Prostate gland (tissue), 2 donors: Measurements from ENCODE around the gene DTX4. TPM values are rescaled to one million over a fixed set of nuclear protein-coding genes. Genes with fewer than 3 reads are reported as not detected.

Experiments used
- DNase-seq: peaks from one replicate; pipeline ENCODE4 v3.0.0-alpha.2; 2019; ENCODE audit warnings: low spot score
- H3K27ac ChIP-seq, 2 donors: fragments of 200-600 bp; sonication (generic); 2 replicates each; pipeline ENCODE4 v1.5.1; 2017 to 2019
- H3K27me3 ChIP-seq: fragments of 200-600 bp; sonication (generic); replicated peaks from 2 replicates; pipeline ENCODE4 v1.5.1; 2019; ENCODE audit not compliant: insufficient read depth
- H3K36me3 ChIP-seq, 2 donors: fragments of 200-600 bp; sonication (generic); 1 replicate in 1 of 2; 2 replicates in 1 of 2; pipeline versions ENCODE4 v1.5.1 to v1.8.1; 2017 to 2019
- H3K4me1 ChIP-seq: fragments of 200-600 bp; sonication (generic); replicated peaks from 2 replicates; pipeline ENCODE4 v1.5.1; 2019
- H3K4me3 ChIP-seq, 2 donors: fragments of 200-600 bp; sonication (generic); 2 replicates each; pipeline ENCODE4 v1.5.1; 2017 to 2019
- H3K9me3 ChIP-seq: fragments of 200-600 bp; sonication (generic); 2 replicates; pipeline ENCODE4 v1.5.1; 2017
- CTCF ChIP-seq, 4 experiments: fragments of 200-600 bp in 2 of 4; fragments of 450-650 bp in 2 of 4; sonication (generic) in 2 of 4; IDR thresholded peaks; 1 replicate in 3 of 4; 2 replicates in 1 of 4; pipeline ENCODE4 v1.5.1; 2016 to 2019; ENCODE audit warnings: antibody characterized with exemption in 4 of 4, mild to moderate bottlenecking in 2 of 4, moderate library complexity in 2 of 4
- POLR2A ChIP-seq: fragments of 450-650 bp; IDR thresholded peaks from one replicate; pipeline ENCODE4 v1.6.1; 2016; ENCODE audit warnings: antibody characterized with exemption, mild to moderate bottlenecking
- POLR2AphosphoS5 ChIP-seq: sonication (generic); formaldehyde crosslinking; IDR thresholded peaks from one replicate; pipeline ENCODE4 v1.6.1; 2017; ENCODE audit warnings: antibody characterized with exemption
- WGBS: methylation state at CpG from one replicate; pipeline ENCODE4 v1.1.5; 2018; 5-methylcytosine and 5-hydroxymethylcytosine counted together
- intact Hi-C: fragments of 100-400 bp; cut with DNase I; formaldehyde crosslinking; loops from one replicate; pipeline ENCODE4 v1.14.2; 2022
- total RNA-seq, 2 donors: library from RNA; depleted of rRNA; stranded (reverse); fragments of >200 nt; gene quantifications; one replicate each; pipeline ENCODE4 v1.1.0, GENCODE V29; 2016

The DTX4 gene
- total RNA-seq, 2 donors from 2014 or later = 6.9 to 10.7 TPM

DNA sequence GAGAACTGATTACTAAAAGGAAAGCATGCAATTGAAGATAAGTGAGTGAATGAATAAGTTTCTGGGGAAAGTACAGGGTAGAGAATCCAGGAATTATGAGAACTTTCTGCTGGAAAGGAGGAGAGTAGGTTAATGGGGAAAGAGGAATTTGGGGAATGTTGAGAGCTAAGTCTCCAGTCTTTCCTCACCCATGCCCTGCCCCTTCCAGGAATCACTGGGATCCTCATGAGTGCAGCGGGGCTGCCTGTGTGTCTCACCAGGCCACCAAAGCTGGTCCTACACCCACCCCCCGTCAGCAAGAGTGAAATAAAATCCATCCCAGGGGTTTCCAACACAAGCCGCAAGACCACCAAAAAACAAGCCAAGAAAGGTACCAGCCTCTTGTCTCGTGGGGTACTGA, 17.0 kb downstream of the DTX4 start:
- Histone ChIP-seq H3K9me3 (no peaks in the 10 kb centered on the region), H3K27ac (no peak overlapping the region), H3K27me3 (no peaks in the 10 kb centered on the region), H3K36me3 (no peaks in the 10 kb centered on the region), H3K4me1 (no peaks in the 10 kb centered on the region), H3K4me3 (no peak overlapping the region)
- intact Hi-C loops = no loop called here
- WGBS = 90% methylated on average over 4 of the region's 4 CpGs
- DNase-seq = no peak
- TF ChIP-seq POLR2AphosphoS5 (no peak), CTCF (IDR thresholded peaks at IDR 0.05) (no peak), POLR2A (no peak)

DNA sequence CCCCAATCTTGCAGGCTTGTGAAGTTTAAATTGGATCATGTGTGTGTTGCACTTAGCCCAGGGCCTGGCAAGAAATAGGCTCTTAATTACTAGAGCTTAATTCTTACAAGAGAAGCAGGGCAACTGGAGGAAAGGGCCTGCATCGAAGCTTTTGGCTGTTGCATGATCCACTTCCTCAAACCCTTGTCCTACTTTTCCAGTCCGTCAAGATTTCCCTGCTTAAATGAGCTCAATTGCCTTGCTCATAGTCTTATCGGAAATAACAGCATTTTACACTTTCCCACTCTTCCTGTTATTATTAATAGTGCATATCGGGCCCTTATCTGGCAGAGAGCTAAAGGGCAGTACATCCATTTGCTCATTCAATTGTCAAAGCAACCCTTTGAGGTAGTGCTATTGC, 18.1 kb downstream of the DTX4 start:
- Histone ChIP-seq H3K27me3 (no peaks in the 10 kb centered on the region), H3K27ac (no peak overlapping the region), H3K9me3 (no peaks in the 10 kb centered on the region), H3K4me3 (no peak overlapping the region), H3K36me3 (no peaks in the 10 kb centered on the region), H3K4me1 (no peaks in the 10 kb centered on the region)
- DNase-seq = no peak
- 45% methylated on average over 4 of the region's 4 CpGs for WGBS
- intact Hi-C loops = no loop called here
- TF ChIP-seq CTCF (IDR thresholded peaks at IDR 0.05) (no peak), POLR2A (no peak), POLR2AphosphoS5 (no peak)

DNA sequence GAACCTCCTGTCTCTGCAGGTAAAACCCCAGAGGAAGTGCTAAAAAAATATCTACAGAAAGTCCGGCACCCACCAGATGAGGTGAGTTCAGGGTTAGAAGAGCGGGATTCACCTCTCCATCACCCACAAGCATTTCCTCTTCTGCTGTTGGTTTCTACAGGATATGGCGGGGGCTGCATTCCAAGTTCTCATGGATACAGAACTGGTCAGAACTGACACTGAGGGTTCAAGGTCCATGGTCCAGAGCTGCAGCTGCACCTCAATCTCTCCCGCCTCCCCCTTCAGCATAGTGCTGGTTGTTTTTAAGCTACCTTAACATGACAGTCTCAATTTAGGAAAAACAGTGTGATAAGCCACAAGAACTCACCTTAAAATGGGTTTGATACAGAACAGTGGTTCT, 19.2 kb downstream of the DTX4 start:
- 94% methylated on average over 4 of the region's 4 CpGs for WGBS
- Histone ChIP-seq H3K4me3 (no peak overlapping the region), H3K9me3 (no peaks in the 10 kb centered on the region), H3K4me1 (no peaks in the 10 kb centered on the region), H3K27me3 (no peaks in the 10 kb centered on the region), H3K27ac (no peak overlapping the region), H3K36me3 (no peaks in the 10 kb centered on the region)
- no peak for DNase-seq
- intact Hi-C loops = no loop called here
- no peak for TF ChIP-seq POLR2AphosphoS5
- no peak for TF ChIP-seq CTCF (IDR thresholded peaks at IDR 0.05)
- no peak for TF ChIP-seq POLR2A

GRCh38 chr11:59191890-59192289, 20.0 kb downstream of the DTX4 start:
- 90% methylated on average over 6 of the region's 8 CpGs for WGBS
- intact Hi-C loops = no loop called here
- H3K4me3 ChIP-seq = no peak overlapping the region

More at GRCh38 chr11:59191890-59192289, 20.0 kb downstream of the DTX4 start:
- Histone ChIP-seq H3K27me3 (no peaks in the 10 kb centered on the region), H3K4me1 (no peaks in the 10 kb centered on the region), H3K27ac (no peak overlapping the region), H3K9me3 (no peaks in the 10 kb centered on the region), H3K36me3 (no peaks in the 10 kb centered on the region)
- no peak for DNase-seq
- TF ChIP-seq POLR2A = no peak
- TF ChIP-seq CTCF (IDR thresholded peaks at IDR 0.05) = no peak
- TF ChIP-seq POLR2AphosphoS5 = no peak
